ENCODE results near the gene SST.
"Not testable (repeated sequence)": the region's sequence is repeated elsewhere in the genome, so short reads cannot be mapped to it uniquely, and the experiment has no call there.

Gene SST

GRCh38 chr3:187689984-187690383 is 19.8 kb upstream of the SST start:
- Histone ChIP-seq H3K4me1 (no peaks in the 10 kb centered on the region), H3K27me3 (peaks cover 6% of the 10 kb centered on the region), H3K4me3 (ENCODE audit: low read depth, low read length) (no peak overlapping the region), H3K36me3 (no peaks in the 10 kb centered on the region), H3K9me3 (no peaks in the 10 kb centered on the region)
- DNase-seq: no peak
- TF ChIP-seq, protein P1, sequence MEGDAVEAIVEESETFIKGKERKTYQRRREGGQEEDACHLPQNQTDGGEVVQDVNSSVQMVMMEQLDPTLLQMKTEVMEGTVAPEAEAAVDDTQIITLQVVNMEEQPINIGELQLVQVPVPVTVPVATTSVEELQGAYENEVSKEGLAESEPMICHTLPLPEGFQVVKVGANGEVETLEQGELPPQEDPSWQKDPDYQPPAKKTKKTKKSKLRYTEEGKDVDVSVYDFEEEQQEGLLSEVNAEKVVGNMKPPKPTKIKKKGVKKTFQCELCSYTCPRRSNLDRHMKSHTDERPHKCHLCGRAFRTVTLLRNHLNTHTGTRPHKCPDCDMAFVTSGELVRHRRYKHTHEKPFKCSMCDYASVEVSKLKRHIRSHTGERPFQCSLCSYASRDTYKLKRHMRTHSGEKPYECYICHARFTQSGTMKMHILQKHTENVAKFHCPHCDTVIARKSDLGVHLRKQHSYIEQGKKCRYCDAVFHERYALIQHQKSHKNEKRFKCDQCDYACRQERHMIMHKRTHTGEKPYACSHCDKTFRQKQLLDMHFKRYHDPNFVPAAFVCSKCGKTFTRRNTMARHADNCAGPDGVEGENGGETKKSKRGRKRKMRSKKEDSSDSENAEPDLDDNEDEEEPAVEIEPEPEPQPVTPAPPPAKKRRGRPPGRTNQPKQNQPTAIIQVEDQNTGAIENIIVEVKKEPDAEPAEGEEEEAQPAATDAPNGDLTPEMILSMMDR (IDR thresholded peaks at IDR 0.05; ENCODE audit: low read depth, low read length): no peak

DNA sequence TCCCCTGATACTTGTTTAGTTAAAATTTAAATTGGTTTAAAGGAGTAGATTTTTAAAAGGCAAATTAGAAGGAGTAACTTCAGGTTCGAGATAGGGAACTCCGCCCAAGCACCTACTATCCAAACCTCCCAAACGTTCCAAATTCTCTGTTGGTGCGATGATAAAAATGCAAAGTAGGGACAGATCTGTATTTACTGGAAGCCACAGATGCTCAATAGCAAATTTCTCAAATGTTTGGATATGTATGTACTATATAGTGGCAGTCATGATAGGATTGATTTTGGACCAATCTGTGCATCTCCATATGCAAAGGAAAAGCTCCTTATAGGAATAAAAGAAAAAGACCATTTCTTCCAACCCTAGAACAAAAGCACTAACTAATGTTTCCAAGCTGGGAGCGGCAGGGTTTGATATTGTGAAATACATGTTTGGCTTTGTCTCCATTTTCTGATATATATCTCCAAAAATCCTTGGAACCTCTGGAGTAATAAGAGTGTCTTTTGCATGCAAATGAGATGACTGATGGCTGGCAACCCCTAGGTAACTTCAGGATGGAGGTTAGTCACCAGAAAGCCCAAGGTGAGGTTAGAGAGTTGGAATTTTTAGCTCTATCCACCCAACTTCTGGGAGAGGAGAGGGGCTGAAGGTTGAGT is 16.6 kb upstream of the SST start:
- no peaks in the 10 kb centered on the region for H3K4me1 ChIP-seq

GRCh38 chr3:187685948-187686347 is 15.8 kb upstream of the SST start:
- TF ChIP-seq, protein P1 (IDR thresholded peaks at IDR 0.05; ENCODE audit: low read depth, low read length): no peak
- DNase-seq: no peak
- H3K27me3 ChIP-seq: peaks cover 15% of the 10 kb centered on the region
- no peak overlapping the region for H3K4me3 ChIP-seq (ENCODE audit: low read depth, low read length)
- H3K9me3 ChIP-seq: no peaks in the 10 kb centered on the region
- H3K4me1 ChIP-seq: no peaks in the 10 kb centered on the region
- no peaks in the 10 kb centered on the region for H3K36me3 ChIP-seq

More for the DNA sequence above, 16.6 kb upstream of the SST start:
- peaks cover 10% of the 10 kb centered on the region for H3K27me3 ChIP-seq
- TF ChIP-seq, protein P1 (IDR thresholded peaks at IDR 0.05; ENCODE audit: low read depth, low read length): no peak
- H3K9me3 ChIP-seq: no peaks in the 10 kb centered on the region
- H3K4me3 ChIP-seq (ENCODE audit: low read depth, low read length): no peak overlapping the region
- H3K36me3 ChIP-seq: no peaks in the 10 kb centered on the region
- DNase-seq: no peak

DNA sequence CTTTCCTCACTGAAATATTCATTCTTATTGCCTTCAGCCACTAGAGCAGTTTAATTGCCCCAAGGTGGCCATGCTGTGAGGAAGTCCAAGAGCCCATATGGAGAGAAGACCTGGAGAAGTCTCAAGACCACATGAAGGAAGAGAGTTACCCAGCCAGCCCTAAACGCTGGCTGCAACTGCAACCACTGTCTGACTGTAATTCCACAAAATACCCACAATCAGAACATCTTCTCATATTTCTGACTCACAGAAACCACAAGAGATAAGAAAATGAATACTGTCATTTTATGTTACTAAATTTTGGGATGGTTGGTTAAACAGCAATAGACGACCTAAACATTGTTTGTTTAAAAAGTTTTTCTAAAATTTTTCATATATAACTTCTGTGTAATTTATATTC is 14.7 kb upstream of the SST start:
- TF ChIP-seq, protein P1 (IDR thresholded peaks at IDR 0.05; ENCODE audit: low read depth, low read length): no peak
- DNase-seq: no peak
- H3K4me3 ChIP-seq (ENCODE audit: low read depth, low read length): no peak overlapping the region

DNA sequence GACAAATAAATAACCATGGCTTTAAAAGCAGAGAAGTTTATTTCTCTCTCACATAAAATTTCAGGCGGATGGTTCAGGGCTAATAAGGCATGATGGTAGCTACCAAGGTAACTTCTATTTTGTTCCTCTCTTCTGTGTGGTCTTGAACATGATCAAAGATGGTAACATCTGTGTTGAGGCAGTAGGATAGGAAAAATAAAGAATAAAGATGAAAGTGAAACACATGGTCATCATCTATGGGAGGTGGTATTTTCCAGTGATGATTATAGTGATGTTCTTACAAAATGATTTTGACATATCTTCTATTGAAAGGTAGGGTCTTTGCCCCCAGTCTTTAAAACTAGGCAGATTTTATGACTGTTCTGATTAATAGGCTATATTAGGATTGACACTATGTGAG is 14.2 kb upstream of the SST start:
- DNase-seq: no peak
- no peak overlapping the region for H3K4me3 ChIP-seq (ENCODE audit: low read depth, low read length)
- peaks cover 10% of the 10 kb centered on the region for H3K27me3 ChIP-seq
- no peaks in the 10 kb centered on the region for H3K9me3 ChIP-seq
- TF ChIP-seq, protein P1 (IDR thresholded peaks at IDR 0.05; ENCODE audit: low read depth, low read length): no peak
- no peaks in the 10 kb centered on the region for H3K4me1 ChIP-seq
- no peaks in the 10 kb centered on the region for H3K36me3 ChIP-seq

More for the DNA sequence above, 14.7 kb upstream of the SST start:
- Histone ChIP-seq H3K36me3 (no peaks in the 10 kb centered on the region), H3K27me3 (peaks cover 14% of the 10 kb centered on the region), H3K4me1 (no peaks in the 10 kb centered on the region), H3K9me3 (no peaks in the 10 kb centered on the region)

DNA sequence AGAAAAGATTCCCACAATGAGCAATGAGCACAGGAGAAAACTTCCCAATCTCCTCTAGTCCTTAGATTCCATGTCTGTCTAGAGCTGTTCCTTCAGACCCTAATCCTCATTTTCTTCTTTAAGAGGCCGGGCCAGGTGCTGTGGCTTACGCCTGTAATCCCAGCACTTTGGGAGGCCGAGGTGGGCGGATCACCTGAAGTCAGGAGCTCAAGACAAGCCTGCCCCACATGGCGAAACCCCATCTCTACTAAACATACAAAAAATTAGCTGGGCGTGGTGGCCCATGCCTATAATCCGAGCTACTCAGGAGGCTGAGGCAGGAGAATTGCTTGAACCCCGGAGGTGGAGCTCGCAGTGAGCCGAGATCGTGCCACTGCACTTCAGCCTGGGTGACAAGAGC is 11.6 kb upstream of the SST start:
- not testable (repeated sequence) for DNase-seq; H3K36me3 ChIP-seq; H3K4me1 ChIP-seq; H3K9me3 ChIP-seq; H3K4me3 ChIP-seq (ENCODE audit: low read depth, low read length)
- peaks cover 15% of the 10 kb centered on the region for H3K27me3 ChIP-seq

Data from BE2C (cell line).